Measurements from ENCODE around the gene SSTR3. TPM values are rescaled to one million over a fixed set of nuclear protein-coding genes. Genes with fewer than 3 reads are reported as not detected.

SSTR3 gene
- total and polyA plus RNA-seq, 2 of the 13 experiments (the other 11 are each of a cell fraction or from before 2014, with no cell fraction given): 0.08 to 0.64 TPM

DNA sequence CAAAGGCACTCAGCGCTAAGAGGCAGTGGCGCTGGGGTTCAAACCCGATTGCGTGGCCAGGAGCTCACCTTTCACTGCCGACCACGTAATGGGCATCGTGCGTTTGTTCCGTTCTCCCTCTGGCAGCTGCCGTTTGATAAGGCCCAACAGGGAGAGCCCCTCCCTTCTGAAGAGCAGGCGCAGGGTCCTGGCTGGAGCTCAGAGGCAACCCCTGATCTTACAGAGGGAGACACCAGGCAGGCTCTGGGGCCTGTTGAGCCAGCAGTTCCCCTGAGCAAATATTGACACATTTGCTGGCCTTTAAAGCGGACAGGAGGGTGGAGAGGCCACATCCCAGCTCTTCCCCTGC lies 12.5 kb downstream of the SSTR3 start (continued):
- TF ChIP-seq SNRNP70 (IDR thresholded peaks at IDR 0.05; ENCODE audit: low read depth, low read length) (no peak), SNAPC2 (CRISPR knock-in tag; IDR thresholded peaks at IDR 0.05) (0 out of 2 replicates have a peak, but pooled peaks have one; percentile 64), FOXM1 (CRISPR knock-in tag; IDR thresholded peaks at IDR 0.05) (no peak), JARID2 (CRISPR knock-in tag; IDR thresholded peaks at IDR 0.05; ENCODE audit: insufficient replicate concordance) (no peak), TAF1 (CRISPR knock-in tag; IDR thresholded peaks at IDR 0.05) (no peak), CBX2 (IDR thresholded peaks at IDR 0.05; ENCODE audit: low read depth, low read length) (no peak), CBX2 (CRISPR knock-in tag; IDR thresholded peaks at IDR 0.05; ENCODE audit: low read depth) (no peak), CREM (IDR thresholded peaks at IDR 0.05) (no peak), CREM (CRISPR knock-in tag; IDR thresholded peaks at IDR 0.05) (no peak), ZNF34 (CRISPR knock-in tag; IDR thresholded peaks at IDR 0.05; ENCODE audit: borderline replicate concordance) (no peak), ZNF83 (CRISPR knock-in tag; IDR thresholded peaks at IDR 0.05; ENCODE audit: borderline replicate concordance) (no peak), ZNF589 (CRISPR knock-in tag; conservative IDR thresholded peaks at IDR 0.05) (no peak), ZNF235 (CRISPR knock-in tag; IDR thresholded peaks at IDR 0.05; ENCODE audit: borderline replicate concordance) (no peak), THAP11 (CRISPR knock-in tag; IDR thresholded peaks at IDR 0.05) (no peak), ELF3 (CRISPR knock-in tag; IDR thresholded peaks at IDR 0.05) (no peak; the same call in 1 of the 2 replicates), RBFOX2 (IDR thresholded peaks at IDR 0.05; ENCODE audit: low read depth, low read length) (no peak), CHD4 (IDR thresholded peaks at IDR 0.05; ENCODE audit: borderline replicate concordance, low read length) (0 out of 2 replicates have a peak, but pooled peaks have one; percentile 17), GPN1 (CRISPR knock-in tag; IDR thresholded peaks at IDR 0.05; ENCODE audit: borderline replicate concordance) (no peak)
- TF ChIP-seq, protein P1, sequence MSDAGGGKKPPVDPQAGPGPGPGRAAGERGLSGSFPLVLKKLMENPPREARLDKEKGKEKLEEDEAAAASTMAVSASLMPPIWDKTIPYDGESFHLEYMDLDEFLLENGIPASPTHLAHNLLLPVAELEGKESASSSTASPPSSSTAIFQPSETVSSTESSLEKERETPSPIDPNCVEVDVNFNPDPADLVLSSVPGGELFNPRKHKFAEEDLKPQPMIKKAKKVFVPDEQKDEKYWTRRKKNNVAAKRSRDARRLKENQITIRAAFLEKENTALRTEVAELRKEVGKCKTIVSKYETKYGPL (CRISPR knock-in tag; IDR thresholded peaks at IDR 0.05): no peak
- TF ChIP-seq, protein P2, sequence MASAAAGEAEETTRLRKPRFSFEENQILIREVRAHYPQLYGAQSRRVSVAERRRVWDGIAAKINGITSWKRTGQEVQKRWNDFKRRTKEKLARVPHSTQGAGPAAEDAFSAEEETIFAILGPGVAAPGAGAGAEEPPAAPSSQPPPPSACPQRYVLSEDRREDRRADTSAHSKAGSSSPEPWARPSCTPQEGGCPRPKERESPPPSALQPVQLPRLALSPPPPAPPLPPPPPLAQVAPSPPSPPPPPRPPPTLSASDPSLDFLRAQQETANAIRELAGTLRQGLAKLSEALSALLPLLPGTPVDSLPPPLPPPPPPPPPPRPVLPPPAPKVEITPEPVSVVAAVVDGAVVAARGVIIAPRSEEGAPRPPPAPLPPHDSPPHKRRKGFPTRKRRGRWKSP (CRISPR knock-in tag; IDR thresholded peaks at IDR 0.05): 0 out of 2 replicates have a peak, but pooled peaks have one; percentile 23
- TF ChIP-seq, protein P3, sequence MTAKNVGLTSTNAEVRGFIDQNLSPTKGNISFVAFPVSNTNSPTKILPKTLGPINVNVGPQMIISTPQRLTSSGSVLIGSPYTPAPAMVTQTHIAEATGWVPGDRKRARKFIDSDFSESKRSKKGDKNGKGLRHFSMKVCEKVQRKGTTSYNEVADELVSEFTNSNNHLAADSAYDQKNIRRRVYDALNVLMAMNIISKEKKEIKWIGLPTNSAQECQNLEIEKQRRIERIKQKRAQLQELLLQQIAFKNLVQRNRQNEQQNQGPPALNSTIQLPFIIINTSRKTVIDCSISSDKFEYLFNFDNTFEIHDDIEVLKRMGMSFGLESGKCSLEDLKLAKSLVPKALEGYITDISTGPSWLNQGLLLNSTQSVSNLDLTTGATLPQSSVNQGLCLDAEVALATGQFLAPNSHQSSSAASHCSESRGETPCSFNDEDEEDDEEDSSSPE (CRISPR knock-in tag; IDR thresholded peaks at IDR 0.05): no peak
- TF ChIP-seq, protein P4, sequence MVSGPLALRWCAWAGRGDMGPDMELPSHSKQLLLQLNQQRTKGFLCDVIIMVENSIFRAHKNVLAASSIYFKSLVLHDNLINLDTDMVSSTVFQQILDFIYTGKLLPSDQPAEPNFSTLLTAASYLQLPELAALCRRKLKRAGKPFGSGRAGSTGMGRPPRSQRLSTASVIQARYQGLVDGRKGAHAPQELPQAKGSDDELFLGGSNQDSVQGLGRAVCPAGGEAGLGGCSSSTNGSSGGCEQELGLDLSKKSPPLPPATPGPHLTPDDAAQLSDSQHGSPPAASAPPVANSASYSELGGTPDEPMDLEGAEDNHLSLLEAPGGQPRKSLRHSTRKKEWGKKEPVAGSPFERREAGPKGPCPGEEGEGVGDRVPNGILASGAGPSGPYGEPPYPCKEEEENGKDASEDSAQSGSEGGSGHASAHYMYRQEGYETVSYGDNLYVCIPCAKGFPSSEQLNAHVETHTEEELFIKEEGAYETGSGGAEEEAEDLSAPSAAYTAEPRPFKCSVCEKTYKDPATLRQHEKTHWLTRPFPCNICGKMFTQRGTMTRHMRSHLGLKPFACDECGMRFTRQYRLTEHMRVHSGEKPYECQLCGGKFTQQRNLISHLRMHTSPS (CRISPR knock-in tag; IDR thresholded peaks at IDR 0.05; ENCODE audit: low read depth): no peak
- TF ChIP-seq, protein P5, sequence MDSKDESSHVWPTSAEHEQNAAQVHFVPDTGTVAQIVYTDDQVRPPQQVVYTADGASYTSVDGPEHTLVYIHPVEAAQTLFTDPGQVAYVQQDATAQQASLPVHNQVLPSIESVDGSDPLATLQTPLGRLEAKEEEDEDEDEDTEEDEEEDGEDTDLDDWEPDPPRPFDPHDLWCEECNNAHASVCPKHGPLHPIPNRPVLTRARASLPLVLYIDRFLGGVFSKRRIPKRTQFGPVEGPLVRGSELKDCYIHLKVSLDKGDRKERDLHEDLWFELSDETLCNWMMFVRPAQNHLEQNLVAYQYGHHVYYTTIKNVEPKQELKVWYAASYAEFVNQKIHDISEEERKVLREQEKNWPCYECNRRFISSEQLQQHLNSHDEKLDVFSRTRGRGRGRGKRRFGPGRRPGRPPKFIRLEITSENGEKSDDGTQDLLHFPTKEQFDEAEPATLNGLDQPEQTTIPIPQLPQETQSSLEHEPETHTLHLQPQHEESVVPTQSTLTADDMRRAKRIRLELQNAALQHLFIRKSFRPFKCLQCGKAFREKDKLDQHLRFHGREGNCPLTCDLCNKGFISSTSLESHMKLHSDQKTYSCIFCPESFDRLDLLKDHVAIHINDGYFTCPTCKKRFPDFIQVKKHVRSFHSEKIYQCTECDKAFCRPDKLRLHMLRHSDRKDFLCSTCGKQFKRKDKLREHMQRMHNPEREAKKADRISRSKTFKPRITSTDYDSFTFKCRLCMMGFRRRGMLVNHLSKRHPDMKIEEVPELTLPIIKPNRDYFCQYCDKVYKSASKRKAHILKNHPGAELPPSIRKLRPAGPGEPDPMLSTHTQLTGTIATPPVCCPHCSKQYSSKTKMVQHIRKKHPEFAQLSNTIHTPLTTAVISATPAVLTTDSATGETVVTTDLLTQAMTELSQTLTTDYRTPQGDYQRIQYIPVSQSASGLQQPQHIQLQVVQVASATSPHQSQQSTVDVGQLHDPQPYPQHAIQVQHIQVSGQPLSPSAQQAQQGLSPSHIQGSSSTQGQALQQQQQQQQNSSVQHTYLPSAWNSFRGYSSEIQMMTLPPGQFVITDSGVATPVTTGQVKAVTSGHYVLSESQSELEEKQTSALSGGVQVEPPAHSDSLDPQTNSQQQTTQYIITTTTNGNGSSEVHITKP (CRISPR knock-in tag; IDR thresholded peaks at IDR 0.05; ENCODE audit: low read depth): peak; percentile 56; the same call in 1 of the 2 replicates
